ENCODE measurements around the gene PYY. TPM values are rescaled to one million over a fixed set of nuclear protein-coding genes. Genes with fewer than 3 reads are reported as not detected.
"Not testable (repeated sequence)": the region's sequence is repeated elsewhere in the genome, so short reads cannot be mapped to it uniquely, and the experiment has no call there.

Gene PYY
- total RNA-seq, 1 donor from 2014 or later: not detected

GRCh38 chr17:43979671-43980070 is 25.9 kb upstream of the PYY start:
- intact Hi-C loops (cut with micrococcal nuclease): no loop called here

GRCh38 chr17:43979011-43979410 is 25.3 kb upstream of the PYY start:
- intact Hi-C loops (cut with micrococcal nuclease): no loop called here

GRCh38 chr17:43978078-43978477 is 24.3 kb upstream of the PYY start:
- intact Hi-C loops (cut with micrococcal nuclease): no loop called here

GRCh38 chr17:43976963-43977837 is 23.5 kb upstream of the PYY start:
- intact Hi-C loops (cut with micrococcal nuclease): no loop called here

- intact Hi-C loops (cut with micrococcal nuclease): no loop called here
These were observed 22.2 kb upstream of the PYY start for GRCh38 chr17:43975898-43976297.

GRCh38 chr17:43974382-43975266 is 20.9 kb upstream of the PYY start:
- intact Hi-C loops (cut with micrococcal nuclease): no loop called here

- intact Hi-C loops (cut with micrococcal nuclease): not testable (repeated sequence)
These were observed 18.9 kb upstream of the PYY start for GRCh38 chr17:43972444-43973212.

GRCh38 chr17:43971436-43971835 is 17.7 kb upstream of the PYY start:
- intact Hi-C loops (cut with micrococcal nuclease): not testable (repeated sequence)

- intact Hi-C loops (cut with micrococcal nuclease): no loop called here
These were observed 16.6 kb upstream of the PYY start for GRCh38 chr17:43970366-43970765.

- intact Hi-C loops (cut with micrococcal nuclease): no loop called here
These were observed 13.6 kb upstream of the PYY start for GRCh38 chr17:43967251-43967875.

GRCh38 chr17:43966276-43966675 is 12.5 kb upstream of the PYY start:
- intact Hi-C loops (cut with micrococcal nuclease): no loop called here

- intact Hi-C loops (cut with micrococcal nuclease): no loop called here
These were observed 8.7 kb upstream of the PYY start for GRCh38 chr17:43962479-43962878.

GRCh38 chr17:43961954-43962353 is 8.2 kb upstream of the PYY start:
- intact Hi-C loops (cut with micrococcal nuclease): no loop called here

GRCh38 chr17:43961292-43961691 is 7.6 kb upstream of the PYY start:
- intact Hi-C loops (cut with micrococcal nuclease): not testable (repeated sequence)

GRCh38 chr17:43958748-43959352 is 5.1 kb upstream of the PYY start:
- intact Hi-C loops (cut with micrococcal nuclease): no loop called here

GRCh38 chr17:43956222-43956621 is 2.5 kb upstream of the PYY start:
- intact Hi-C loops (cut with micrococcal nuclease): no loop called here

- intact Hi-C loops (cut with micrococcal nuclease): no loop called here
These were observed 745 bp downstream of the PYY start for GRCh38 chr17:43952724-43953666.

GRCh38 chr17:43952351-43952723 is 1.4 kb downstream of the PYY start:
- intact Hi-C loops (cut with micrococcal nuclease): no loop called here

GRCh38 chr17:43951750-43952149 is 2.0 kb downstream of the PYY start:
- intact Hi-C loops (cut with micrococcal nuclease): no loop called here

GRCh38 chr17:43950554-43950953 is 3.2 kb downstream of the PYY start:
- intact Hi-C loops (cut with micrococcal nuclease): no loop called here
